Middle frontal gyrus (tissue), 1 donor: ENCODE data around the gene FAM174A.

ENCODE experiments used
- DNase-seq: peaks from one replicate; pipeline ENCODE4 v3.0.0-alpha.2; 2015; ENCODE audit warnings: low spot score; ENCODE audit errors: extremely low spot score

The FAM174A gene

GRCh38 chr5:100535060-100536005 is at the start of gene FAM174A:
Gene FAM174A (plus strand): TSS chr5:100535374. CDS start chr5:100535531, 157 bp downstream.
- DNase-seq = peak; percentile 97

DNA sequence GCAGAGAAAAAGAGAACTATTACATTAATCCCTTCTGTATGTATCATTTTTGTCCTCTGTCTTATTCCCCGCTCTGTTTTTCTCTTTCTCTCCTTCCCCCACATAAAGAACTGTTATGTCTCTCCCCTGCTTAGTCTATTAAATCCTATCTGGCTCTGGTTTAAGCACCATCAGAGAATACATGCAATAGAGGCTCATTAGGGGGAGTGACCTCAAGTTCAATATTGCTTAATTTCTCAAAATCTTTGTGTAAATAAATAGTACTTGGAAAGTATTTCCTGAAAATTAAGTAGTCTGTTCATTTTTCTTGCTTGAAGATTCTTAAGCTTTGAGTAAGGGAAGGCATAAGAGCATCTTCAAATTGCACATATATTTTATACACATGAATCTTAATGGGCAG is 41.2 kb upstream of the FAM174A start:
- DNase-seq = no peak

GRCh38 chr5:100496296-100496695 is 38.9 kb upstream of the FAM174A start:
- no peak for DNase-seq

GRCh38 chr5:100502684-100503083 is 32.5 kb upstream of the FAM174A start:
- DNase-seq = no peak

- peak; percentile 68 for DNase-seq
Measured at GRCh38 chr5:100505984-100506670, 29.0 kb upstream of the FAM174A start.

DNA sequence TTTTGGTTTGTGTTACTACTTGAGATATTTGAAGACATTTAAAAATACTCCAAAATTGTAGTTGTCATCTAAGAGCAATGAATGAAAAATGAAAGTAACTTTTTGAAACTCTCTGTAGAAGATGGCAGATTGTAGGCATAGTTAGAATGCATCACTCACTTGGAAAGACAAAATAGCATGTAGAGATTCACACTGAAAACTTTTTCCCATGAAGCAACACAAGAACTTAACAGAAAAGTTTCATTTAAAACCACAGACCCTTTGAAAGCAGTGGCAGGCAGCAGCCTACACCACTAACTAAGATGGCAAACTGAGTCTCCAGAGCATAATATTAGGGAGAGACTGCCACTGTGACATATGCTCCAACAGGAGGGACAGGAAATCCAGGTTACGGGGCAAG is 18.9 kb upstream of the FAM174A start:
- no peak for DNase-seq

DNA sequence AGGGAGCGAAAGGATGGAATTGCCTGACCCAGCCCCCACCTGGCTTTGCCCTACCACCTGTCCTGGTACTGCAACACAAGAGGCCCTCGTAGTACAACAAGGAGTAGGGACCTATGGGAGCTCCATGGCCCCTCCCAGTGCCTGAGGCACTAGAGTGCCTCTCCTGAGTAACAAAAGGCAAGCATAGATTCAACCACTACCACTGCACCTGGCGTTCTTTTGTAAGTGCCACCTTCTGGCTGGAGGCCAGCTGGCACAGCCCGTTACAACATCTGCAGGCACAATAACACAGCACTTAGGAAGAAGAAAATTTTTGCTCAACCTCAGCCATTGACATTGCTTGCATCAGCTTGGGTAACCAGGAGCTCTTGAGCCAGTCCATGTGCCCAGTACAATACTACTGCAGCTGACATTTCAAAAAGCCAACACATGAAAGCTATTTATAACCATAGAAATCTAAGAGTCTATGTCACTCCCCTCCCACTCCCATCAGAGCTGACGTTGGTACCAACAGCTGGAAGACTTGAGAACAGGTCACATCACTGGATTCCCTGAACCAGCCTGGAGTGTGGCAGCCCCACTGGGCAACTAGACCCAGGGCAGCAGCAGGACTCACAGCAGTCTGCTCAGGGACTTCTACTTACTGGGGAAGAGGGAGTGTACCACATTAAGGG is 17.7 kb upstream of the FAM174A start:
- DNase-seq = no peak

DNA sequence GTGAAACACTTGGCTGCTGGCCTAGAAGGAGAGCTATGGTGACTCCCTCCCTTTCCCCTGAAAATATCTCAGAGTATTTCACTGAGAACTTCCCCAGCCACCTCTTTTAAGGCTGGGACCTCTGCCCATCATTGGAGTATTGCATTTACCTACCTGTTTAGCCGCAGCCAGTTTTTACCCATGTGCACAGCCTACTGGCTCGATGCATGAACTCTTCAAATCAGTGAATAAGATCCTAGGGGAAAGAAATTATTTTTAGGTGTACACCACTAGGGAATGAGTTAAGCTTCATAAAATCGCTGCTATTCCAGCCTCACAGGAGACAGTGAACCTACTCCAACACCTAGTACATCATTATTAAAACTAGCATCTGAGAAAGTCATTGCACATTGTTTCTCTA is 16.8 kb upstream of the FAM174A start:
- no peak for DNase-seq

GRCh38 chr5:100519075-100519474 is 16.1 kb upstream of the FAM174A start:
- DNase-seq = no peak

DNA sequence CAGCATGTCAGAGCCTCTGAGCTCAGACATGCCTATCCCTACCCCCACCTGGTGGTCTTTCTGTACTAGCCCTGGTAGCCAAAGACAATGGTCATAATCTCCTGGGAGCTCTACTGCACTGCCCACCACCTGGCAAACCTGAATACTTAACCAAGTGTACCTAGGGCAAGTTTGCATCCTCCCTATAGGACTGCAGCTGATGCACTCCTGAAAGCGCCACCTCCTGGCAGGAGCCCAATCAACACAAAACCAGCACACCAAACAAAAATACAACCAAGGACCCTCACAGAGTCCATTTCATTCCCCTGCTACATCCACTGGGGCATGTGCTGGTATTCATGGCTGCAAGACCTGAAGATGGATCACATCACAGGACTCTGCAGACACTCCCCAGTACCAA is 14.8 kb upstream of the FAM174A start:
- DNase-seq = no peak

- DNase-seq = no peak
Measured at GRCh38 chr5:100537946-100538345, 2.8 kb downstream of the FAM174A start.

GRCh38 chr5:100539519-100539918 is 4.3 kb downstream of the FAM174A start:
- no peak for DNase-seq

- no peak for DNase-seq
Measured at GRCh38 chr5:100542086-100542485, 6.9 kb downstream of the FAM174A start.

GRCh38 chr5:100546001-100546400 is 10.8 kb downstream of the FAM174A start:
- no peak for DNase-seq

GRCh38 chr5:100550531-100551051 is 15.4 kb downstream of the FAM174A start:
- DNase-seq = no peak

DNA sequence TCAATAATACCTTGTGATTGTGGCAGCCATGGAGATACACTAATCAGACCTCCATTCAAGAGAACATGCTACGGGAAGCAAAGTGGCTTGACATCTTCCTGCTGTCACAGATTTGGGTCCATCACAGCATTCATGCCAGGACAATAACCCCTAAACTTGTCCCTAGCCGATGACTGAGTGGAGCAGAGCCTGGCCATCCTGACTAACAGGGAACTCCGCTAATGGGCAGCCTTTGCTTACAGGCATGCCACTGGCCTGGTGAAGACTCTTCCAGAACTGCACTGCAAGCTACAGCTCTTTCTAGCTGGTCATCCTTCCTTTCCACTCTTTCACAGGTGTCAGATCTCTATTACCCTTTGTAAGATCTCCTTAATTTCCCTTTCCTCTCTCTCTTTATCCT is 16.0 kb downstream of the FAM174A start:
- DNase-seq = no peak

GRCh38 chr5:100553209-100553608 is 18.0 kb downstream of the FAM174A start:
- no peak for DNase-seq

GRCh38 chr5:100560860-100561259 is 25.7 kb downstream of the FAM174A start:
- no peak for DNase-seq

DNA sequence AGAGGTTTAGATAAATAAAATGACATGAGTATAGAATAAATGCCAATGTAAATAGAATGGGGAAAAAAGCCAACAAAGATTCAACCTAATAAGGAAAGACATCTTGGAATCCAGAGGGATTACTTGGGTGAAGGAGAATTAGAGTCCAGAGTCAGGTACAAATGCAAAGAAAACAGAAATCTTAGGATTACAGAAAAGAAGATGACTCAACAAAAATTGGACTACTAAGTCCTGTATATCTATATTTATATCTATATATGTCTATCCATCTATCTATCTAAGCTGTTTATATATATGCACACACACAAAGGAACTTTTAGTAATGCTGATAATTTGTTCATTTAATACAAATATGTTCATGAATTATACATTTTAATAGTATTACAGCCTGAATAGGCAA is 27.6 kb downstream of the FAM174A start:
- DNase-seq = no peak

DNA sequence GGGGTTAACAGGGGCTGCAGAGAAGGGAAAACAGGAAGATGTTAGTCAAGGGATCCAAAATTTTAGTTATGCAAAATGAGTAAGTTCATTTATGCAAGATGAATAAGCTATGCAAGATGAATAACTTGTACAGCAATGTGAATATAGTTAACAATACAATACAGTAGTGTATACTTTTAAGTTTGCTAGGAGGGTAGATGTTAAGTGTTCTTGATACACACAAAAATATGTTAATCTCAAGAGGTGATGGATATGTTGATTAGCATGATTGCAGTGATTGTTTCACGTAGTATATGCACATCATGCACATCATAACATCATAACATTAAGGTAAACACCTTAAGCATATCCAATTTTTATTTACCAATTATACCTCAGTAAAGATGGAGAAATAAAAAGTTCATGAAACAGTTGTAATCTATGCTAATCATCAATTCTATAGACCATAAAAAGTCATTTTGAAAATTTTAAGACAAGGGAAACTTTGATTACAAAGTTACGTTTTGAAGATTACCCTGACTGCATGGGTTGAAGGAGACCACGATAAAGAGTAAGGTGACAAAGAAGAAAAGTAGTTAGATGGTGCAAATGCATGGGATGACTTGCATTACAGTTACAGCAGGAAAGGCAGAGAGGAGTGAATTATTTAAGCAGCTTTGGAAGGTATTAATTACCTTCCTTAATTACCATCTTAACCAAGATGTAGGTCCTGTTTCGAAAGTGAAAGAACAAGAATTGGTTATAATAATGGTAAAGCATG is 31.4 kb downstream of the FAM174A start:
- no peak for DNase-seq

- DNase-seq = no peak
Measured at GRCh38 chr5:100574716-100575115, 39.5 kb downstream of the FAM174A start.
